HUES6 (cell line): ENCODE data around the gene CELSR1.
A peak's percentile ranks its signal among the peaks of the same experiment; 100 is the strongest.

ENCODE experiments used
- H3K27ac ChIP-seq: 2 replicates; pipeline ENCODE4 v1.7.0; 2013; ENCODE audit warnings: low read depth, mild to moderate bottlenecking, low read length, inconsistent platforms
- H3K27me3 ChIP-seq: 2 replicates; pipeline ENCODE4 v1.6.1; 2013; ENCODE audit warnings: low read length; ENCODE audit not compliant: control insufficient read depth, insufficient read depth
- H3K36me3 ChIP-seq: 2 replicates; pipeline ENCODE4 v1.6.1; 2013; ENCODE audit warnings: low read length; ENCODE audit not compliant: control insufficient read depth, insufficient read depth
- H3K4me1 ChIP-seq: 2 replicates; pipeline ENCODE4 v1.6.1; 2013; ENCODE audit warnings: low read length; ENCODE audit not compliant: control insufficient read depth, insufficient read depth
- H3K4me3 ChIP-seq: 2 replicates; pipeline ENCODE4 v1.5.1; 2013; ENCODE audit warnings: low read depth, low read length
- H3K9ac ChIP-seq: one replicate; pipeline ENCODE4 v1.6.1; 2013; ENCODE audit warnings: mild to moderate bottlenecking, low read length
- H3K9me3 ChIP-seq: 2 replicates; pipeline ENCODE4 v1.6.1; 2013; ENCODE audit warnings: low read depth, low read length; ENCODE audit not compliant: control insufficient read depth, insufficient read depth

CELSR1 gene

GRCh38 chr22:46336119-46337078 lies 201.0 kb downstream of the CELSR1 start:
- Histone ChIP-seq H3K9ac (peak overlapping the region; percentile 92), H3K27me3 (no peaks in the 10 kb centered on the region), H3K36me3 (peaks cover 54% of the 10 kb centered on the region), H3K27ac (peak overlapping the region; percentile 96), H3K9me3 (no peaks in the 10 kb centered on the region), H3K4me3 (peak overlapping the region; percentile 92), H3K4me1 (peaks cover 14% of the 10 kb centered on the region; the same call in 1 of the 2 replicates)

GRCh38 chr22:46335201-46336118 lies 202.0 kb downstream of the CELSR1 start, which contains the start of gene TRMU:
TSS of gene TRMU (plus strand) at chr22:46335714. CDS start at chr22:46335765, 51 bp downstream.
- Histone ChIP-seq H3K27me3 (no peaks in the 10 kb centered on the region), H3K4me1 (peaks cover 14% of the 10 kb centered on the region; the same call in 1 of the 2 replicates), H3K9me3 (no peaks in the 10 kb centered on the region), H3K27ac (peak within 1 kb of the TSS; percentile 96), H3K36me3 (peaks cover 56% of the 10 kb centered on the region), H3K4me3 (peak within 1 kb of the TSS; percentile 92), H3K9ac (peak within 1 kb of the TSS; percentile 92)

- Histone ChIP-seq H3K27me3 (no peaks in the 10 kb centered on the region), H3K4me3 (no peak overlapping the region), H3K36me3 (peaks cover 64% of the 10 kb centered on the region), H3K9ac (no peak overlapping the region), H3K9me3 (no peaks in the 10 kb centered on the region), H3K27ac (peak overlapping the region; percentile 35; the same call in 1 of the 2 replicates), H3K4me1 (peaks cover 10% of the 10 kb centered on the region; the same call in 1 of the 2 replicates)
Measured at GRCh38 chr22:46331496-46331895, 205.9 kb downstream of the CELSR1 start.

- Histone ChIP-seq H3K4me1 (peaks cover 9% of the 10 kb centered on the region; the same call in 1 of the 2 replicates), H3K27me3 (no peaks in the 10 kb centered on the region), H3K9ac (no peak overlapping the region), H3K4me3 (no peak overlapping the region), H3K9me3 (no peaks in the 10 kb centered on the region), H3K27ac (no peak overlapping the region; the same call in 1 of the 2 replicates), H3K36me3 (peaks cover 74% of the 10 kb centered on the region)
Measured at GRCh38 chr22:46330426-46330825, 207.0 kb downstream of the CELSR1 start.

GRCh38 chr22:46329616-46330015 lies 207.8 kb downstream of the CELSR1 start:
- Histone ChIP-seq H3K4me3 (no peak overlapping the region), H3K27ac (no peak overlapping the region), H3K36me3 (peaks cover 81% of the 10 kb centered on the region), H3K9ac (no peak overlapping the region), H3K4me1 (peaks cover 6% of the 10 kb centered on the region; the same call in 1 of the 2 replicates), H3K9me3 (no peaks in the 10 kb centered on the region), H3K27me3 (no peaks in the 10 kb centered on the region)

GRCh38 chr22:46328797-46329196 lies 208.6 kb downstream of the CELSR1 start:
- H3K9me3 ChIP-seq = no peaks in the 10 kb centered on the region
- H3K9ac ChIP-seq = no peak overlapping the region
- H3K4me1 ChIP-seq = peaks cover 3% of the 10 kb centered on the region; the same call in 1 of the 2 replicates
- no peaks in the 10 kb centered on the region for H3K27me3 ChIP-seq
- H3K4me3 ChIP-seq = no peak overlapping the region
- H3K27ac ChIP-seq = no peak overlapping the region
- H3K36me3 ChIP-seq = peaks cover 87% of the 10 kb centered on the region

- H3K9me3 ChIP-seq = no peaks in the 10 kb centered on the region
- no peaks in the 10 kb centered on the region for H3K27me3 ChIP-seq
- peaks cover 3% of the 10 kb centered on the region; the same call in 1 of the 2 replicates for H3K4me1 ChIP-seq
- H3K4me3 ChIP-seq = no peak overlapping the region
- H3K27ac ChIP-seq = no peak overlapping the region
- H3K9ac ChIP-seq = no peak overlapping the region
- H3K36me3 ChIP-seq = peaks cover 91% of the 10 kb centered on the region
Measured at GRCh38 chr22:46327691-46328465, 209.5 kb downstream of the CELSR1 start.

GRCh38 chr22:46326066-46326680 lies 211.2 kb downstream of the CELSR1 start:
- Histone ChIP-seq H3K4me1 (no peaks in the 10 kb centered on the region), H3K27ac (no peak overlapping the region), H3K9ac (no peak overlapping the region), H3K36me3 (peaks cover 87% of the 10 kb centered on the region), H3K4me3 (no peak overlapping the region), H3K27me3 (no peaks in the 10 kb centered on the region), H3K9me3 (no peaks in the 10 kb centered on the region)

GRCh38 chr22:46323162-46323561 lies 214.3 kb downstream of the CELSR1 start:
- Histone ChIP-seq H3K27ac (no peak overlapping the region), H3K9me3 (no peaks in the 10 kb centered on the region), H3K27me3 (no peaks in the 10 kb centered on the region), H3K4me1 (no peaks in the 10 kb centered on the region), H3K4me3 (no peak overlapping the region), H3K9ac (no peak overlapping the region), H3K36me3 (peaks cover 85% of the 10 kb centered on the region)

GRCh38 chr22:46322711-46323110 lies 214.7 kb downstream of the CELSR1 start:
- Histone ChIP-seq H3K9ac (no peak overlapping the region), H3K27ac (no peak overlapping the region), H3K36me3 (peaks cover 85% of the 10 kb centered on the region)

More at GRCh38 chr22:46322711-46323110, 214.7 kb downstream of the CELSR1 start:
- Histone ChIP-seq H3K4me1 (no peaks in the 10 kb centered on the region), H3K27me3 (no peaks in the 10 kb centered on the region), H3K4me3 (no peak overlapping the region), H3K9me3 (no peaks in the 10 kb centered on the region)
